ENCODE measurements around the gene RFX8. TPM values are rescaled to one million over a fixed set of nuclear protein-coding genes. Genes with fewer than 3 reads are reported as not detected.

RFX8 gene
- total and polyA plus RNA-seq, 2 of the 8 experiments (the other 6 are each of a cell fraction or from before 2014, with no cell fraction given): 0.60 to 0.97 TPM

GRCh38 chr2:101486994-101487393 is 12.1 kb upstream of the RFX8 start:
- CTCF ChIA-PET (ENCODE audit: partially characterized antibody): no interaction called here
- Histone ChIP-seq H3K23ac (ENCODE audit: insufficient read length) (no peak overlapping the region), H2AK5ac (ENCODE audit: low read depth, low read length) (no peak overlapping the region), H4K91ac (replicated peaks; ENCODE audit: insufficient read length, low read length) (no peak overlapping the region), H3K9ac (replicated peaks in 1 of 4; ENCODE audit: extremely low read depth in 1 of 4, low read depth in 3 of 4, low read length in 3 of 4) (no peak overlapping the region), H3K27ac (ENCODE audit: low read depth, low read length) (no peak overlapping the region), H2BK12ac (ENCODE audit: low read depth, low read length) (no peak overlapping the region), H3K23me2 (ENCODE audit: low read depth, low read length) (no peaks in the 10 kb centered on the region), H2BK120ac (replicated peaks; ENCODE audit: low read depth, low read length) (no peak overlapping the region), H4K20me1 (replicated peaks in 1 of 2; ENCODE audit: control insufficient read depth in 1 of 2, insufficient read depth in 2 of 2, low read length in 2 of 2) (no peaks in the 10 kb centered on the region), H3K79me1 (ENCODE audit: low read depth, low read length) (no peaks in the 10 kb centered on the region), H3K79me2 (ENCODE audit: control insufficient read depth in 1 of 2, insufficient read depth in 2 of 2, low read length in 2 of 2) (no peaks in the 10 kb centered on the region), H4K5ac (ENCODE audit: insufficient read length, low read depth, low read length) (no peak overlapping the region), H3K27me3 (replicated peaks in 1 of 4; ENCODE audit: control insufficient read depth in 3 of 4, extremely low read depth in 1 of 4, insufficient read depth in 3 of 4, low read length in 3 of 4) (no peaks in the 10 kb centered on the region), H3K4me2 (ENCODE audit: insufficient read depth in 1 of 2, low read depth in 2 of 2, low read length in 2 of 2) (no peak overlapping the region), H3K18ac (ENCODE audit: extremely low read depth, low read length) (no peak overlapping the region), H2BK15ac (ENCODE audit: low read length) (no peak overlapping the region), H3K4me1 (replicated peaks in 1 of 4; ENCODE audit: control insufficient read depth in 3 of 4, insufficient read depth in 4 of 4, low read length in 3 of 4) (no peaks in the 10 kb centered on the region), H4K8ac (ENCODE audit: extremely low read depth, insufficient read depth, low read length) (no peak overlapping the region), H2BK20ac (ENCODE audit: low read length) (no peak overlapping the region), H2AFZ (ENCODE audit: low read length) (no peak overlapping the region), H3K56ac (replicated peaks; ENCODE audit: insufficient read length, low read depth, low read length) (no peak overlapping the region), H3K4ac (replicated peaks; ENCODE audit: insufficient read length, low read depth, low read length) (no peak overlapping the region), H3K9me3 (ENCODE audit: insufficient read depth in 2 of 2, low read depth in 1 of 2, low read length in 1 of 2) (no peaks in the 10 kb centered on the region), H3K36me3 (ENCODE audit: control insufficient read depth in 2 of 4, insufficient read depth in 4 of 4, low read length in 3 of 4) (no peaks in the 10 kb centered on the region), H2BK5ac (ENCODE audit: low read depth, low read length) (no peak overlapping the region), H3K4me3 (ENCODE audit: extremely low read depth in 1 of 4, insufficient read depth in 2 of 4, low read depth in 3 of 4, low read length in 4 of 4) (no peak overlapping the region), H3K14ac (ENCODE audit: insufficient read length) (no peak overlapping the region)
- FAIRE-seq (no peak), DNase-seq (ENCODE audit: low read depth in 1 of 2, low spot score in 2 of 2) (no peak)
- WGBS, 2 experiments (ENCODE audit: extremely low coverage in 1 of 2, insufficient coverage in 1 of 2, insufficient read length in 1 of 2, insufficient replicate concordance in 2 of 2, low coverage in 1 of 2, low lambda C conversion rate in 2 of 2, missing lambda C conversion rate in 1 of 2): 94% methylated on average over 5 of the region's 5 CpGs; no CpG with 5 or more reads in 1 of the 2 experiments
- POLR2A ChIA-PET (ENCODE audit: partially characterized antibody): no interaction called here
- TF ChIP-seq PHF8 (conservative IDR thresholded peaks at IDR 0.05; ENCODE audit: low read depth, low read length) (no peak), ZNF274 (IDR thresholded peaks at IDR 0.05; ENCODE audit: borderline replicate concordance, extremely low read depth, low read length) (no peak), NRF1 (IDR thresholded peaks at IDR 0.05; ENCODE audit: low read depth, low read length) (no peak), SP4 (IDR thresholded peaks at IDR 0.05; ENCODE audit: low read length) (no peak), JUND (IDR thresholded peaks at IDR 0.05; ENCODE audit: low read length) (no peak), CHD1 (IDR thresholded peaks at IDR 0.05; ENCODE audit: low read depth, low read length) (no peak), CBX8 (IDR thresholded peaks at IDR 0.05; ENCODE audit: borderline replicate concordance, low read depth, low read length) (no peak), GABPA (IDR thresholded peaks at IDR 0.05; ENCODE audit: borderline replicate concordance, insufficient read depth, low read length) (no peak), ATF2 (IDR thresholded peaks at IDR 0.05; ENCODE audit: low read length) (no peak), MAX (IDR thresholded peaks at IDR 0.05) (no peak), EGR1 (IDR thresholded peaks at IDR 0.05; ENCODE audit: borderline replicate concordance, low read depth, low read length) (no peak), BRCA1 (IDR thresholded peaks at IDR 0.05; ENCODE audit: low read depth, low read length) (no peak), EZH2 (IDR thresholded peaks at IDR 0.05; ENCODE audit: low read depth, low read length, severe bottlenecking) (no peak), SP2 (IDR thresholded peaks at IDR 0.05; ENCODE audit: low read length) (no peak)

Measured in H1 (cell line).